Measurements from ENCODE around the gene PAPPA2.

DNA sequence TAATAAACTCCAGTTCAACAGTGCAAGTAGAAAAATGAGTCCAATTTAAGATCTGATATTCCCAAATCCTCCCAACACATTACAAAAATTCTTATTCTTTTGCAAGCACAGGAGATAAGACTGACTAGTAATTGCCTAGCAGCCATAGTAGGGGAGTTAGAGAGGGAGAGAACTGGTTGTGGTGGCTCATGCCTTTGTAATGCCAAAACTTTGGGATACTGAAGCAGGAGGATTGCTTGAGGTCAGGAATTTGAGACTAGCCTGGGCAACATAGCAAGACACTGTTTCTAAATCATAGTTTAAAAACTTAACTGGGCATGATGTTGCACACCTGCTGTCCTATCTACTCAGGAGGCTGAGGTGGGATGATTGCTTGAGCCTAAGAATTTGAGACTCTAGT is 26.7 kb upstream of the PAPPA2 start:
- TF ChIP-seq TAF1 (IDR thresholded peaks at IDR 0.05; ENCODE audit: low read depth) (no peak), FOXM1 (IDR thresholded peaks at IDR 0.05; ENCODE audit: borderline replicate concordance, low read depth) (no peak), EP300 (IDR thresholded peaks at IDR 0.05; ENCODE audit: borderline replicate concordance) (no peak), CREB1 (IDR thresholded peaks at IDR 0.05; ENCODE audit: low read depth) (no peak), RAD21 (IDR thresholded peaks at IDR 0.05; ENCODE audit: low read depth) (no peak), TCF12 (IDR thresholded peaks at IDR 0.05; ENCODE audit: low read depth) (no peak), NFIC (IDR thresholded peaks at IDR 0.05) (no peak), EGR1 (IDR thresholded peaks at IDR 0.05) (no peak), CEBPB (IDR thresholded peaks at IDR 0.05) (no peak)
- TF ChIP-seq, protein P1, sequence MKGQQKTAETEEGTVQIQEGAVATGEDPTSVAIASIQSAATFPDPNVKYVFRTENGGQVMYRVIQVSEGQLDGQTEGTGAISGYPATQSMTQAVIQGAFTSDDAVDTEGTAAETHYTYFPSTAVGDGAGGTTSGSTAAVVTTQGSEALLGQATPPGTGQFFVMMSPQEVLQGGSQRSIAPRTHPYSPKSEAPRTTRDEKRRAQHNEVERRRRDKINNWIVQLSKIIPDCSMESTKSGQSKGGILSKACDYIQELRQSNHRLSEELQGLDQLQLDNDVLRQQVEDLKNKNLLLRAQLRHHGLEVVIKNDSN (IDR thresholded peaks at IDR 0.05), result no peak
- TF ChIP-seq, protein P2, sequence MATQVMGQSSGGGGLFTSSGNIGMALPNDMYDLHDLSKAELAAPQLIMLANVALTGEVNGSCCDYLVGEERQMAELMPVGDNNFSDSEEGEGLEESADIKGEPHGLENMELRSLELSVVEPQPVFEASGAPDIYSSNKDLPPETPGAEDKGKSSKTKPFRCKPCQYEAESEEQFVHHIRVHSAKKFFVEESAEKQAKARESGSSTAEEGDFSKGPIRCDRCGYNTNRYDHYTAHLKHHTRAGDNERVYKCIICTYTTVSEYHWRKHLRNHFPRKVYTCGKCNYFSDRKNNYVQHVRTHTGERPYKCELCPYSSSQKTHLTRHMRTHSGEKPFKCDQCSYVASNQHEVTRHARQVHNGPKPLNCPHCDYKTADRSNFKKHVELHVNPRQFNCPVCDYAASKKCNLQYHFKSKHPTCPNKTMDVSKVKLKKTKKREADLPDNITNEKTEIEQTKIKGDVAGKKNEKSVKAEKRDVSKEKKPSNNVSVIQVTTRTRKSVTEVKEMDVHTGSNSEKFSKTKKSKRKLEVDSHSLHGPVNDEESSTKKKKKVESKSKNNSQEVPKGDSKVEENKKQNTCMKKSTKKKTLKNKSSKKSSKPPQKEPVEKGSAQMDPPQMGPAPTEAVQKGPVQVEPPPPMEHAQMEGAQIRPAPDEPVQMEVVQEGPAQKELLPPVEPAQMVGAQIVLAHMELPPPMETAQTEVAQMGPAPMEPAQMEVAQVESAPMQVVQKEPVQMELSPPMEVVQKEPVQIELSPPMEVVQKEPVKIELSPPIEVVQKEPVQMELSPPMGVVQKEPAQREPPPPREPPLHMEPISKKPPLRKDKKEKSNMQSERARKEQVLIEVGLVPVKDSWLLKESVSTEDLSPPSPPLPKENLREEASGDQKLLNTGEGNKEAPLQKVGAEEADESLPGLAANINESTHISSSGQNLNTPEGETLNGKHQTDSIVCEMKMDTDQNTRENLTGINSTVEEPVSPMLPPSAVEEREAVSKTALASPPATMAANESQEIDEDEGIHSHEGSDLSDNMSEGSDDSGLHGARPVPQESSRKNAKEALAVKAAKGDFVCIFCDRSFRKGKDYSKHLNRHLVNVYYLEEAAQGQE (IDR thresholded peaks at IDR 0.05; ENCODE audit: low read depth), result no peak
- TF ChIP-seq, protein P3, sequence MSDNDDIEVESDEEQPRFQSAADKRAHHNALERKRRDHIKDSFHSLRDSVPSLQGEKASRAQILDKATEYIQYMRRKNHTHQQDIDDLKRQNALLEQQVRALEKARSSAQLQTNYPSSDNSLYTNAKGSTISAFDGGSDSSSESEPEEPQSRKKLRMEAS (IDR thresholded peaks at IDR 0.05), result no peak

Data from Ishikawa (cell line).